DOHH2 (cell line): ENCODE measurements around the gene PEX6.

Experiments used
- EZH2phosphoT487 ChIP-seq: fragments of 200-600 bp; sonication (generic); IDR thresholded peaks from 2 replicates; pipeline ENCODE4 v1.6.1; 2017; ENCODE audit warnings: borderline replicate concordance, mild to moderate bottlenecking, antibody characterized with exemption, low read length, moderate library complexity, mixed read lengths
- TF ChIP-seq, protein P1 (sequence below): fragments of 200-600 bp; sonication (generic); IDR thresholded peaks from one replicate; pipeline ENCODE4 v1.5.1; 2014; ENCODE audit warnings: antibody characterized with exemption, mild to moderate bottlenecking, low read depth, low read length; ENCODE audit not compliant: poor library complexity, severe bottlenecking

DNA sequence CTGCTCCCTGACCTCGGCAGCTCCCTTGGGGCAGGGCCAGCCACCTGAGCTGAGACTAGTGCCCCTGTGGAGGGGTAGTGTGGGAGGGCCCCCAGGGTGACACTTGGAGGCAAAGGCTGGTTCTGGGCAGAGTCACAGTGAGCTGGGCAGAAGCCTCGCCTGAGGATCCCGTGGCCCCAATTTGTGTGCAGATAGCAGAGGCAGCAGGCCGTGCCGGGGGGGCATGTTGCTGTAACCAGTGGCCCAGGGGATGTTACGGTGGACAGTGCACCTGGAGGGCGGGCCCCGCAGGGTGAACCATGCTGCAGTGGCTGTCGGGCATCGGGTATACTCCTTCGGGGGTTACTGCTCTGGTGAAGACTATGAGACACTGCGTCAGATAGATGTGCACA lies 38.0 kb upstream of the PEX6 start:
- TF ChIP-seq, protein P1, sequence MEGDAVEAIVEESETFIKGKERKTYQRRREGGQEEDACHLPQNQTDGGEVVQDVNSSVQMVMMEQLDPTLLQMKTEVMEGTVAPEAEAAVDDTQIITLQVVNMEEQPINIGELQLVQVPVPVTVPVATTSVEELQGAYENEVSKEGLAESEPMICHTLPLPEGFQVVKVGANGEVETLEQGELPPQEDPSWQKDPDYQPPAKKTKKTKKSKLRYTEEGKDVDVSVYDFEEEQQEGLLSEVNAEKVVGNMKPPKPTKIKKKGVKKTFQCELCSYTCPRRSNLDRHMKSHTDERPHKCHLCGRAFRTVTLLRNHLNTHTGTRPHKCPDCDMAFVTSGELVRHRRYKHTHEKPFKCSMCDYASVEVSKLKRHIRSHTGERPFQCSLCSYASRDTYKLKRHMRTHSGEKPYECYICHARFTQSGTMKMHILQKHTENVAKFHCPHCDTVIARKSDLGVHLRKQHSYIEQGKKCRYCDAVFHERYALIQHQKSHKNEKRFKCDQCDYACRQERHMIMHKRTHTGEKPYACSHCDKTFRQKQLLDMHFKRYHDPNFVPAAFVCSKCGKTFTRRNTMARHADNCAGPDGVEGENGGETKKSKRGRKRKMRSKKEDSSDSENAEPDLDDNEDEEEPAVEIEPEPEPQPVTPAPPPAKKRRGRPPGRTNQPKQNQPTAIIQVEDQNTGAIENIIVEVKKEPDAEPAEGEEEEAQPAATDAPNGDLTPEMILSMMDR = no peak
- TF ChIP-seq EZH2phosphoT487 = no peak
